ELF-1 (cell line): ENCODE measurements around the gene GSS.

ENCODE experiments used
- DNase-seq: peaks from one replicate; pipeline ENCODE4 v3.0.0-alpha.2; 2016; ENCODE audit warnings: low read depth, low spot score

The GSS gene

DNA sequence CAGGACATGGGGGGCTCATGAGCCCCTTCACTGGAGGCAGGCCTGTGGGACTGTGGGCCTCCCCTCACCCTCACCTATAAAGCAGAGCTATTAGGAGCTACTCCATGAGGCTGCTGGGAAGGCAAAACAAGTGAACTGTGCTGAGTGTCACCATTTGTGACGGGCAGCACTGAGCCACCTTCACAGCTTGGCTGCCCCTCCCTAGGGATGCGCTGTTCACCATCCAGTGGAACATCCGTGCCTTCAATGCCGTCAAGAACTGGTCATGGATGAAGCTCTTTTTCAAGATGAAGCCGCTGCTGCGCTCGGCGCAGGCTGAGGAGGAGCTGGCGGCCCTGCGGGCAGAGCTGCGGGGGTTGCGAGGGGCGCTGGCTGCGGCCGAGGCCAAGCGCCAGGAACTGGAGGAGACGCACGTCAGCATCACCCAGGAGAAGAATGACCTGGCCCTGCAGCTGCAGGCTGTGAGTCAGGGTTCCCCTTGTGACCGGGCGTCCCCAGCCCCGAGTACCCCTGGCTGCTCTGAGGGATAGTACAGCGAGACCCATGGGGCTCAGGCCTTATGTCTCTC, 38.4 kb upstream of the GSS start:
- no peak for DNase-seq

DNA sequence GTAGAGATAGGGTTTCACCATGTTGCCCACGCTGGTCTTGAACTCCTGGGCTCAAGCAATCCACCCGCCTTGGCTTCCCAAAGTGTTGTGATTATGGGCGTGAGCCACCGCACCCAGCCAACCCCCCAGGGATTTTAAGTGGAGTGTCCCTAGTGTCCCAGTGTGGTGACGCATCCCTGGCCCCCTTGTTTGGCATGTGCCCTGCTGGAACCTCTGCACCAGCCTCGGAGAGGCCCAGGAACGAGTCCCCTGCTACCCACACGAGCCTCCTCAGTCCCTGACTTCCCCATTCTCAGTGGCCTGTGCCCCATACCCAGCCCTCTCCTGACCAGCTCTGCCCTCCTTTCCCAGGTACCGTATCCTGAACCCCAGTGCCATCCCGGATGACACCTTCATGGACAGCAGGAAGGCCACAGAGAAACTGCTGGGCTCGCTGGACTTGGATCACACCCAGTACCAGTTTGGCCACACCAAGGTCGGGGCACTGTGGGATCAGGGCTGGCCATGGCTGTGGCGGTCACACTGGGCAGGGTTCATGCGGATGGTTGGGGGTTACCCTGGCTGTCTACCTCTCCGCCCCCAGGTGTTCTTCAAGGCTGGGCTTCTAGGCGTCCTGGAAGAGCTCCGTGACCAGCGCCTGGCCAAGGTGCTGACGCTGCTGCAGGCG, 37.3 kb upstream of the GSS start:
- no peak for DNase-seq

DNA sequence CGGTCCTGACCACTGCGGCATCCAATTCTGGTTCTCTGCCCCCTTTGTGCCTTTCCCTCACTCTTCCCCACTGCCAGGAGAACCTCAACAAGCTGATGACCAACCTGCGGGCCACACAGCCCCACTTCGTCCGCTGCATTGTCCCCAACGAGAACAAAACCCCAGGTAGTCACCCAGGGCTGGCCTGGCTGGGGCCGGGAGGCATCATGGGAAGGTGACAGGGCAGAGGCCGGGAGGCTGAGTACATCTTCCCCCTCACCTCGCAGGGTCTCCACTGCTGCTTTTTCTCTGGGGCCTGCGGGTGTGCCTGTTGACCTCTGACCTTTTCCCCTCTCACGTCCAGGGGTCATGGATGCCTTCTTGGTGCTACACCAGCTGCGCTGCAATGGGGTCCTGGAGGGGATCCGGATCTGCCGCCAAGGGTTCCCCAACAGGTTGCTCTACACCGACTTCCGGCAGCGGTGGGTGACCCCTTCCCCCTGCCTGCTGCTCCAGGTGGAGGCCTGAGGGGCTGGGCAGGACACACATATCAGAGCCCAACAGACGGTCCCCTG, 35.1 kb upstream of the GSS start:
- DNase-seq = no peak

DNA sequence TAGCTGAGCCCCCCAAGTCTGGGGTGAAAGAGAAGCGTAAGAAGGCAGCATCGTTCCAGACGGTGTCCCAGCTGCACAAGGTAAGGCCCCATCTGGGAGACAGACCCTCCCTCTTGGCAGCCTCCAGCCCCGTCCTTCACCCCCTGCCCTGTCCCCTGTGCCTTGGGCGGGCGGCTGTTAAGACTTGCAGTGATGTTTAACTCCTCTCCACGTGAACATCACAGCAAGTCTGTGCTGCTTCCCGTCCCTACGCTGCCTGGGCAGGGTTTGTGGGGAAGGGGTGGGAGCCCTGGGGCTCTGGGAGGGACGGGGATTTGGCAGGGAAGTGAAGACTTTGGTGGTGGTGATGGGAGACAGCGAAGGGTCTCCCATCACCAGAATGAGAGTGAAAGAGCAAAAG, 34.6 kb upstream of the GSS start:
- DNase-seq = no peak

DNA sequence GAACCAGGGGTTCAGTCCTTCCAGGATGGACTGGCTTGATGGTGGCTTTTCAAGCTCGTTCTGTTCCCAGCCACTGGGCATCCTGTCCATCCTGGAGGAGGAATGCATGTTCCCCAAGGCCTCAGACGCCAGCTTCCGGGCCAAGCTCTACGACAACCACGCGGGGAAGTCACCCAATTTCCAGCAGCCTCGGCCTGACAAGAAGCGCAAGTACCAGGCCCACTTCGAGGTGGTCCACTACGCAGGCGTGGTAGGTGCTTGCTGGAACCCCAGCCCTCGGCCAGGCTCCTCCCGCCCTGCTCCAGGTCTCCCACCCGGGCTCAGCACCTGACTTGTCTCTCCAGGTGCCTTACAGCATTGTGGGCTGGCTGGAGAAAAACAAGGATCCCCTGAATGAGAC, 34.1 kb upstream of the GSS start:
- no peak for DNase-seq

DNA sequence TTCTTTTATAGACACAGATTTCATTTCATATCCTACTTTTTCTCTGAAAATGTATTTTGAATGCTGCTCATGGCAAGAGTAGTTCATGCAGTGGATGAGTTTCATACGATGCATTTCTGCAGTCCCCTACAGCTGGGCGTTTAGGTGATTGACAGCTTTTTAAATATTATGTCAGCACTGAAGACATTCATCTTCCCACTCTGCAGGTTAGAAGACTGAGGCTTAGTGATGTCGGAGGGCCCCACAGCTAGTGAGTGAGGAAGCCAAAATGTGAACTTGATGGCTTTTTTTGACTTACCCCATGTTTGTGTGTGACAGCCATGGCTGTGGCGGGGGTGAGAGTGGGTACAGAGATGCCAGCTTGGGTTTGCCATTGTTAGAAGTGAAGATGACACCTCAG, 33.5 kb upstream of the GSS start:
- DNase-seq = no peak

DNA sequence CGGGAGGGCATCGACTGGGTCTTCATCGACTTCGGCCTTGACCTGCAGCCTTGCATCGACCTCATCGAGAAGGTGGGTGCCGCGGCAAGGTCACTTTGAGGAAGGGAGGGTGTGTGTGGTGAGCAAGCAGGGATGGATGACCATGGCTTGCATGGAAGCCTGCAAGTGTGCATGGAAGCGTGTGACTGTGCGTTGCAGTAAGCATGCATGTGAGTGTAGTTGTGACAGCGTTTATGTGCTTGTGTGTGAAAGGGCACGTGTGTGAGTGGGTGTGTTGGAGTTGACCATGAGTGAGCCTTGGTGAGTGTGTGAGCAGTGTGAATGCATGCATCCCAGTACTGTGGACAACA, 32.6 kb upstream of the GSS start:
- DNase-seq = no peak

DNA sequence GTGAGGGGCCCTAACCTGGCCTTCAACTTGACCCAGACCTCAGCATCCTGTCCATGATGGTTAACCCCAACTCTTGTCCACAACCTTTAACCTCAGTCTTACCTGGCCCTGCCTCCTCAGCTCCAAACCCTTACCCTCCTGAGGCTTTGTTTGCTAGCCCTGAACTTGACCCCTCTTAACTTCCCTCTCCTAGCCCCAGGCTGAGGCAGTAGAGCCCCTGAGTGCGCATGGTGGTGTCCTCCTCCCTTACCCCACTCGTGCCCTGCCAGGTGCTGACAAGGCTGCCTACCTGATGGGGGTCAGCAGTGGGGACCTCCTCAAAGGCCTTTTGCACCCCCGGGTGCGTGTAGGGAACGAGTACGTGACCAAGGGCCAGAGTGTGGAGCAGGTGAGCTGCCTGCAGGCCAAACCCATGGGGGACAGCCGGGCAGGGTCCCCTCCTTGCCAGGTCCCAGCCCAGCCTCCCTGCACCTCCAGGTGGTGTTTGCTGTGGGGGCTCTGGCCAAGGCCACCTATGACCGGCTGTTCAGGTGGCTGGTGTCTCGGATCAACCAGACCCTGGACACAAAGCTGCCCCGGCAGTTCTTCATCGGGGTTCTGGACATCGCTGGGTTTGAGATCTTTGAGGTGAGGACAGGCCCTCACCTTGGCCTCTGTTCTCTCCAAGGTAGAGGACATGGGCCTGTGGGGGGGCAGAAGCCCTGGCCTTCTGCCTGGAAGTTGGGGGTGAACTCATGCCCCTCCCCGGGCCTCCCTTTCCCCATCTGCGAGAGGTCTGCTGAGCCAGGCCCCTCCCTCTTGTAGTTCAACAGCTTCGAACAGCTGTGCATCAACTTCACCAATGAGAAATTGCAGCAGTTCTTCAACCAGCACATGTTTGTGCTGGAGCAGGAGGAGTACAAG, 31.9 kb upstream of the GSS start:
- DNase-seq = no peak

DNA sequence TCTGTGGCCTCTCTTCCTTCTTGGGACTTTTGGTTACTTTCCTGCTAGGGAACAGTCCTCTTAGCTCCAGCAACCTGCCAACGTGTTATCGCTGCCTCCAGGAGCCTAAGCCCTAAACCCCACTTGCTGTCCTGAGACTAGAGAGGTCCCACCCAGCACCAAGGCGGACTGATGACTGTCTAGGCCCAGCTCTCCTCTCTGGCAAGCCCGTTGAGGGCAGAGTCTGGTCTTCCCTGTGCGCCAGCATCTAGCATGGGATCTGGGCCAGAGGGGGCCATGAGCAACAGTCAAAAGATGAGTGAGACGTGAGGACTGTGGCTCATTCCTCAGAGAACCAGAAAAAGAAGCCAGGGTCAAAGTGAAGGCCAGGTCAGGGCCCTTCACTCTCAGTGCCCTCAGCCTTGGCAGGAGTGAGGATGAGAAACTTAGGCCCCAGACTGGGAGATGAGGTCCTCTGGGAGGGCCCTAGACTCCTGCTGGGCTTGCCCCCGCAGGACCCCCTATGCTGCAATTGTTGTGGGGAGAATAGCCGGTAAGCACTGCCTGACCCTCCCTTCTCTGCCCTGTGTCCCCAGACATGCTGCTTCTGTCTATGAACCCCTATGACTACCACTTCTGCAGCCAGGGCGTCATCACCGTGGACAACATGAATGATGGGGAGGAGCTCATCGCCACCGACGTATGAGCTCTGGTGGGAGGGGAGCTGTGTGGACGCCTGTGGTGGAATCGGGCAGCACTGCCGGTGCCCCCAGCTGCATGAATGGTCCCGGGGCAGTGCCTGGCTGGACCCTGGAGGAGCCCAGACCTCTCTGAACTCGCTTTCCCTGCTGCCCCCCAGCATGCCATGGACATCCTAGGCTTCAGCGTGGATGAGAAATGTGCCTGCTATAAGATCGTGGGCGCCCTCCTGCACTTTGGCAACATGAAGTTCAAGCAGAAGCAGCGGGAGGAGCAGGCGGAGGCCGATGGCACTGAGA, 31.0 kb upstream of the GSS start:
- no peak for DNase-seq

DNA sequence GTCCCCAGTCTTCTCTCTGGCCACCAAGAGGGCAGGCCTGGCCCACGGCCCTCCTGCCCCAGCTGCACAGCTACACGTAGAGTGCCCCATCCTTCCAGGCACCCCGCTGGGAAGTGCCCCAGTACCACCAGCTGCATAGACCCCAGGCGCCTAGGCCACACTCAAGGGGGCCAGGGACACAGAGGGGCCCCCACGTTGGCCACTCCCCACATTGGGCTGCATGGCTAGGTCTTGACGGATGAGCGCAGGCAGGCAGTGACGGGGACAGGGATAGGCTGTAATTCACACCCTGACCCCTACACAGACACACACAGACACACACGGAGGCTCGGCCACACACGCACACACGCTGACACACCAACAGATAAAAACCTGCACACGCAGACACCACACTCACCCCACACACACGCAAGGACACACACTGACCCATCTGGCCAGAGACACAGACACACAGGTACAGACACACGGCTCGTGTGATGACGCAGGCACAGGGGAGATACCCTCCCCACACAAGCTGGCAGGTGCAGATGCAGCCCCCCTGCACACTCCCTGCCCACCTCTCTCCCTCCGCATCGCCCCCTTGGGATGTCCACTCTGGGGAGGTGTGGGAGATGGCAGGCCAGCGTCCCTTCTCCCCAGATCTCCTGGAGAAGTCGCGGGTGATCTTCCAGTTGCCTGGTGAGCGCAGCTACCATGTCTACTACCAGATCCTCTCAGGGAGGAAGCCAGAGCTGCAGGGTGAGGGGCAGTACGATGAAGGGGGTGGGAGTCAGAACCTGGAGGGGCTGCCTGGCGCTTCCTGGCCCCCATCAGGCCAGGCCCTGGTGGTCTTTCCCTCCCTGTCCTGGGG, 30.1 kb upstream of the GSS start:
- no peak for DNase-seq

DNA sequence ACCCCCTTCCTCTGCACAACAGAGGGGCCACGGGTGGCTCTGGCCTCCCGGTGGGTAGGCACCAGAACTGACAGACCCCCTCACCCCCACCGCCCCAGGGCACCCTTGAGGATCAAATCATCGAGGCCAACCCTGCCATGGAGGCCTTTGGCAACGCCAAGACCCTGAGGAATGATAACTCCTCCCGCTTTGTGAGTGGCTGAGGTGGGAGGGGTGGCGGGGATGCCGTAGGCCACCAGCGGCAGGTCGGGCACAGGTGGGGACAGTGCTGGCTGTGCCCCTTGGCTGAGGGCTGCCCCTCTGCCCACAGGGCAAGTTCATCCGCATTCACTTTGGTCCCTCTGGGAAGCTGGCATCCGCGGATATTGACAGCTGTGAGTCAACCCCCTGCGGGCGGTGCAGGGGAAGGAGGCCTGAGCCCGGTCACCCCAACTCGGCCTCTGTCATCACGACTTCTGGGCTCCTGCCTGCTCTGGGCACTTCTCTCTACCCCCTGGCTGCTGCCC, 29.2 kb upstream of the GSS start:
- DNase-seq = peak; percentile 32

DNA sequence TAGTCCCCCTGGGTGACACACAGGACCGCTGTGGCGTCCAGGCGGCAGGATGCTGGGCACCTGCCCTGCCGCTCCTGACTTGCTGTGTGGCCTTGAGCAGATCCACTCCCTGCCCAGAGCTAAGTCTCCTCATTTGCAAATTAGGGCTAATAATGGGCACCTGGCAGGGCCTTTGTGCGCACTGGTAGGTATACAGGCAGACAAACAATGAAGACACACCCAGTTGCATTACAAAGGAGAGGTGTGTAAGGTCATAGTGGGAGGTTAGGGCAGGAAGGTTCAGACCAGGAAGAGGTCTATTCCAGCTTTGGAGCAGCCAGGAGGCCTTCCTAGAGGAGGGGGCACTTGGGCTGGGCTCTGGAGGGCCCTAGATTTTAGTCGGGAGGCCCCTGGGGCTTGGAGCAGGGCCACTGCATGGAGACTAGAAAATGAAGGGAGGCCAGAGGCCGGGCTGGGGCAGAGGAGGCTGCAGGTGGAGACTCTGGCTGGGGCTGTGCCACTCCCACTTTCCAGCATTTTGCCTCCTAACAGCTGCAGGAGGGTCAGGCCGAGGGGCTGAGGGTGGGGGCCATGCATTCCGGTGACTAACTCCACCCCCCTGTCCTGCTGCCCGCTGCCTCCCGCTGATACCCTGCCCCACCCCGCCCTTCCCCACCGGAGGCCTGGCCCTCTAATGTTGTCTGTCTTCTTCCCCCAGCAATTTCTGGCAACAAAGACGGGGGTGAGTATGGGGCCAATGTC, 28.6 kb upstream of the GSS start:
- peak; percentile 87 for DNase-seq

DNA sequence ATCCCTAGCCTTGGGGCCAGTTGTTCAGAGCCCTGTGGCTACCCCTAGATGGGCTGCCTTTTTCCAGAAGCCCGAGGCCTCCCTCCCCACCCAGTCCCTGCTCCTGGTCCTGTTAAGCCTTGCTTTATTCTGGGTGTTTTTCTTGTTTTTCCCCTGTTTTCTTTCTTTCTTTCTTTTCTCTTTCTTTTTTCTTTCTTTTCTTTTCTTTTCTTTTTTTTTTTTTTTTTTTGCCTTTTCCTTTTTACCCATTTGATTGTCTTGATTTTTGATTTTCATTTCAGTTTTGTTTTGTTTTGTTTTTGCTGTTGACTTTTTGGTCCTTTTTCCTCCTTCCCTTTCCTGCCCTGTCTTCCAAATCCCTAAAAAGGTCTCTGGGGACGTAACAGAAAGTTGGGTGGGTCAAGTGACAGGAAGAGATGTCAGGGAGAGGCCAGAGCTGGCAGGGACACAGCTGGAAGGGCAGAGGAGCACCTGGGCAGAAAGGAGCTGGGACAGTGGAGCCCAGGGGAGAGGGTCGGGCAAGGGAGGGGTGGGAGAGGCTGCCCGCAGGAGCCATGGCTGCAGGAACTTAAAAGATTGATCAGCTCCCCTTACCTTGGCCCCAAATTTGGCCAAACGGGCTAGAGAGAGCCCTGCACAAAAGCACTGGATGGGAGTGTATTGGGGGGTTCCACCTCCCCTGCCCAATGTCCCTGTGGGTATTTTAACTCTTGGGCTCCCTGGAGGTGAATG, 27.6 kb upstream of the GSS start:
- no peak for DNase-seq

DNA sequence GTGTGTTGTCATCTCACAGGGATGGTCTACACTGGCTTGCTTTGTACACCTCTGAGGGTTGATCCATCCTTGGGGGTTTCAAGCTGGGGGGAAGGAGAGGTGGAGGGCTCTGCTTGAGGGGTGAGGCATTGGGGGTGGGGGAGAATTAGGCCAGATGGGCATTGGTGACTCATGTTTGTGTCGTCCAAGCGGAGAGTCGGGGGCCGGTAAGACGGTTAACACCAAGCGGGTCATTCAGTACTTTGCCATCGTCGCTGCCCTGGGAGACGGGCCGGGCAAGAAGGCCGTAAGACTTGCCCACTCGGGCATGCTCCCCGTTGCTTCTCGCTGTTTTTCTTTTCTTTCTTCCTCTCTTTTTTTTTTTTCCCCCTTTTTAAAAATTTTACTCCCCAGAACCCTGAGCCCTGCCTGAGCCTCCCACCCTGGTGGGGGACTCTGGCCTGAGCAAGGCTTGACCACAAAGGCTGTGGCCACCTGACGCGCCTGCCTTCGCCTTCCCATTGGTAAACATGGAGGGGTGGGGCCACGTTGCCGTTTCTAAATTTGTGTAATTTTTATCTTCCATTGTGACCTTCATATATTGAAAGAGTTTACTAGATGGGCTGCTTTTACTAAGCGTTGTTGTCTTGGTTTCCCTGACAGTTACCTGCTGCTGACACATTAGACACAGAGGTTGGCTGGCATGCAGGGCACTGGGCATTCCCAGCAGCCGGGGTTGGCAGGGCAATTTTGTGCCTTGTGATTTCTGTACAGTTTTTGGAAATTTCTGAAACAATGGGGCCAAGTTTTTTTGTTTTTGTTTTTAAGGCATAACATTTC, 26.9 kb upstream of the GSS start:
- DNase-seq = no peak

DNA sequence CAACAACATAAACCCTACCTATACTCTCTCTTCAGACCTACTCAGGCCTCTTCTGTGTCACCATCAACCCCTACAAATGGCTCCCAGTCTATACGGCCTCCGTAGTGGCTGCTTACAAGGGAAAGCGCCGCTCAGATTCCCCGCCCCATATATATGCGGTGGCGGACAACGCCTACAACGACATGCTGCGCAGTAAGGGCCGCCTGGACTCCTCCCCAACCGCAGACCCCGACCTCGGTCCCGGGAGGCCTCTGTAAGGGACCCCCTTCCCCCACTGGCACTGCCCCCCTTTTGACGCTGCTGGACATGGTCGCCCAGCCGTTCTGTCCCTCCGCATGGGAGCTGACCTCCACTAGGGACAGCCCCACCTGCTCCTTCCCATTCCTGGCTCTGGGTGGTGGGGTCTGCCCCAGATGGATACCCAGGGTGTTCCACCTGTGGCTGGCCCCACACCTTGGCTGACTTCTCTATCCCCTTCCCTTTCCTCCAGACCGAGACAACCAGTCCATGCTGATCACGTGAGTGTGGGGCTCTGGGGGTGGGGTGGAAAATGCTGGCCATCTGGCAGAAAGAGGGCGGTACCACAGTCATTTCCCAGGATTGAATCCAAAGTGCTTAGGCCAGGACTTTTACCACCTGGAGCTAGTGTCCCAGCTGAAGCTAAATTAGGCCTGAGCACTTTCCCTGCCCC, 25.1 kb upstream of the GSS start:
- peak; percentile 73 for DNase-seq

DNA sequence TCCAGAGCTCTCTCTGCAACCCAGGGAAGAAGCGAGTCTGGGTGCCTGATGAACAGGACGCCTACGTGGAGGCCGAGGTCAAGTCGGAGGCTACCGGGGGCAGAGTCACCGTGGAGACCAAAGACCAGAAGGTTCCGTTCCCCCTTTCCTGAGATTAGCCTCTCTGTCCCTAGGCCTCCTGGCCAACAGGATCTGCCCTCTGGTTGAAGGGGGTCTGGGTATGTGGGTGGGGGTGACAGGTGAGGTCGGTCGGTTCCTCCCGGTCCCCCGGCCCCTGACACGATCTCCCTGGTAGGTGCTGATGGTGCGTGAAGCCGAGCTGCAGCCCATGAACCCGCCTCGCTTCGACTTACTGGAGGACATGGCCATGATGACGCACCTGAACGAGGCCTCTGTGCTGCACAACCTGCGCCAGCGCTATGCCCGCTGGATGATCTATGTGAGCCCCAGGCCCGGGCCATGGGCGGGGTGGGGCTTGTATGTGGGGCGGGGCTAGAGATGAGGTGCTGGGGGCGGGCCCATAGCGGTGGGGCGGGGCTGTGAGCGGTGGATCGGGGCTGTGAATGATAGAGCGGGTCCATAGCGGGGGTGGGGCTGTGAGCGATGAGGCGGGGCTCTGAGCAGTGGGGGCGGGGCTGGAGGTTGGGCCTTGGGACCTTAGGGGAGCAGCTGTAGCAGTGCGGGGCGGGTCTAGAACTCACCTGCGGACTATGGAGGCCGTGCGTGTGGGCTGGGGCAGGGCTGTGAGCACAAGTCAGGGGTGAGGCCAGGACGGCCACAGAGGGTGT, 24.0 kb upstream of the GSS start:
- DNase-seq = peak; percentile 70
